Measurements from ENCODE around the gene TULP1.

DNA sequence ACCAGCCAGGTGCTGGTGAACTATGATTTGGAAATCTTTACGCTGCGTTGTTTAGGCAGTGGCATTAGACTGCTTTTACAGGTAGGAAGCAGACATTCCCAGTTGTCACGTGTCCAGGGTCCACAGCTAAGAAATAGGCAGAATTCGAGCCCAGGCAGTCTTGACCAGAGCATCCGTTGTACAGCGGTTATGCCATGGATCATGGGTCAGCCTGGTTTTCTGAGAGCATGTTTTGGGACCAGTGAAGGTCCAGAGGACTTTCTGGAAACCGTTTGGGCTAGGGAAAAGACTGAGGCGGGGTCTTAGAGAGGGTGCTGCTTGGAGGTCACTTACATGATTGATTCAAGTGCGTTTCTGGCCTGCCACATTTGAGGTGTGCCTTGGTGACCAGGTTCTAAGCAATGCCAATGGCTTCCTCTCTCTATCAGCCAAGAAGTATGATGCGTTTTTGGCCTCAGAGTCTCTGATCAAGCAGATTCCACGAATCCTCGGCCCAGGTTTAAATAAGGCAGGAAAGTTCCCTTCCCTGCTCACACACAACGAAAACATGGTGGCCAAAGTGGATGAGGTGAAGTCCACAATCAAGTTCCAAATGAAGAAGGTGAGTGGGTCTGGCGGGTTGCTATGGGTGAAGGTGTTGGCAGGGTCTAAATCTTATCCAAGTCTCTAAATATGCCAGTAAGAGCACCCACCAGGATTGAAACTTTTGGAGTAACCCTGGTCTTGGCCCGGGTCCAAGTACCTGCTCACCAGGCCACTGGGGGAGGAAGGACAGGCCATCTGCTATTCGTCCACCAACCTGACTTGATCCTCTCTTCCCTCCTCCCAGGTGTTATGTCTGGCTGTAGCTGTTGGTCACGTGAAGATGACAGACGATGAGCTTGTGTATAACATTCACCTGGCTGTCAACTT is 42.7 kb downstream of the TULP1 start:
- TF ChIP-seq CTCF (IDR thresholded peaks at IDR 0.05; ENCODE audit: low read length) = no peak
- TF ChIP-seq EZH2 (IDR thresholded peaks at IDR 0.05; ENCODE audit: borderline replicate concordance, low read length) = no peak
